Mesenchymal stem cell (in vitro differentiated cells and primary cell): Measurements from ENCODE around the gene CFTR.
"Not testable (repeated sequence)": the region's sequence is repeated elsewhere in the genome, so short reads cannot be mapped to it uniquely, and the experiment has no call there.

Experiments used
- DNase-seq: peaks from one replicate; pipeline ENCODE4 v3.0.0-alpha.2; 2013
- H2AFZ ChIP-seq: one replicate; pipeline ENCODE4 v1.6.1; 2013; ENCODE audit warnings: low read depth, mild to moderate bottlenecking, control low read depth, inconsistent platforms, low read length, moderate library complexity
- H2AK5ac ChIP-seq: 2 replicates; pipeline ENCODE4 v1.6.1; 2013; ENCODE audit warnings: low read length, moderate library complexity, mild to moderate bottlenecking, inconsistent platforms; ENCODE audit not compliant: severe bottlenecking
- H2BK120ac ChIP-seq: one replicate; pipeline ENCODE4 v1.6.1; 2013; ENCODE audit warnings: low read depth, mild to moderate bottlenecking, inconsistent platforms, low read length, moderate library complexity
- H2BK12ac ChIP-seq, 2 experiments: one replicate each; pipeline ENCODE4 v1.6.1; 2013; ENCODE audit warnings: inconsistent platforms in 2 of 2, low read length in 2 of 2, mild to moderate bottlenecking in 2 of 2, moderate library complexity in 2 of 2, control low read depth in 1 of 2
- H2BK15ac ChIP-seq: one replicate; pipeline ENCODE4 v1.6.1; 2013; ENCODE audit warnings: mild to moderate bottlenecking, low read depth, inconsistent platforms; ENCODE audit not compliant: poor library complexity, severe bottlenecking
- H2BK5ac ChIP-seq: 2 replicates; pipeline ENCODE4 v1.6.1; 2013; ENCODE audit warnings: low read depth, mild to moderate bottlenecking, low read length, control low read depth, inconsistent platforms; ENCODE audit not compliant: poor library complexity, severe bottlenecking
- H3K14ac ChIP-seq, 2 experiments: one replicate each; pipeline ENCODE4 v1.6.1; 2013; ENCODE audit warnings: inconsistent platforms in 2 of 2, low read length in 2 of 2, control low read depth in 1 of 2, mild to moderate bottlenecking in 1 of 2, moderate library complexity in 1 of 2
- H3K18ac ChIP-seq, 2 experiments: one replicate each; pipeline ENCODE4 v1.6.1; 2013; ENCODE audit warnings: inconsistent platforms in 2 of 2, low read length in 2 of 2, control low read depth in 1 of 2, low read depth in 1 of 2, mild to moderate bottlenecking in 1 of 2
- H3K23ac ChIP-seq, 2 experiments: one replicate each; pipeline ENCODE4 v1.6.1; 2013; ENCODE audit warnings: inconsistent platforms in 2 of 2, low read length in 2 of 2, mild to moderate bottlenecking in 2 of 2, moderate library complexity in 2 of 2, control low read depth in 1 of 2
- H3K27ac ChIP-seq: 2 replicates; pipeline ENCODE4 v1.5.1; 2013; ENCODE audit warnings: mild to moderate bottlenecking, moderate library complexity, low read length, control low read depth, inconsistent platforms; ENCODE audit not compliant: poor library complexity, severe bottlenecking
- H3K27me3 ChIP-seq, 2 experiments: 2 replicates each; pipeline versions ENCODE4 v1.6.1 to v1.7.0; 2013; ENCODE audit warnings: low read length in 2 of 2, mild to moderate bottlenecking in 2 of 2, moderate library complexity in 2 of 2, control low read depth in 1 of 2, inconsistent platforms in 1 of 2; ENCODE audit not compliant: control insufficient read depth in 1 of 2, insufficient read depth in 1 of 2
- H3K36me3 ChIP-seq, 2 experiments: 2 replicates each; pipeline versions ENCODE4 v1.6.1 to v1.7.0; 2013; ENCODE audit warnings: low read length in 2 of 2, control low read depth in 1 of 2, inconsistent platforms in 1 of 2, low read depth in 1 of 2, mild to moderate bottlenecking in 1 of 2; ENCODE audit not compliant: insufficient read depth in 2 of 2, control insufficient read depth in 1 of 2
- H3K4ac ChIP-seq, 2 experiments: one replicate each; pipeline ENCODE4 v1.6.1; 2013; ENCODE audit warnings: inconsistent platforms in 2 of 2, low read length in 2 of 2, mild to moderate bottlenecking in 2 of 2, moderate library complexity in 2 of 2, control low read depth in 1 of 2, low read depth in 1 of 2
- H3K4me1 ChIP-seq: 2 replicates; pipeline ENCODE4 v1.6.1; 2013; ENCODE audit warnings: low read depth, low read length, control low read depth; ENCODE audit not compliant: control insufficient read depth, insufficient read depth
- H3K4me2 ChIP-seq: 2 replicates; pipeline ENCODE4 v1.6.1; 2013; ENCODE audit warnings: low read length, mild to moderate bottlenecking, inconsistent platforms; ENCODE audit not compliant: poor library complexity, severe bottlenecking
- H3K4me3 ChIP-seq, 2 experiments: 2 replicates each; pipeline versions ENCODE4 v1.5.1 to v1.7.0; 2013; ENCODE audit warnings: low read length in 2 of 2, mild to moderate bottlenecking in 2 of 2, control low read depth in 1 of 2, low read depth in 1 of 2; ENCODE audit not compliant: insufficient read depth in 1 of 2
- H3K79me1 ChIP-seq: replicated peaks from 2 replicates; pipeline ENCODE4 v1.6.1; 2013; ENCODE audit warnings: mild to moderate bottlenecking, control low read depth, low read length, inconsistent platforms; ENCODE audit not compliant: poor library complexity, severe bottlenecking
- H3K9ac ChIP-seq: 2 replicates; pipeline ENCODE4 v1.7.0; 2013; ENCODE audit warnings: mild to moderate bottlenecking, low read length, moderate library complexity
- H3K9me3 ChIP-seq: 2 replicates; pipeline ENCODE4 v1.7.0; 2013; ENCODE audit warnings: mild to moderate bottlenecking, low read length; ENCODE audit not compliant: control insufficient read depth
- H4K8ac ChIP-seq: one replicate; pipeline ENCODE4 v1.6.1; 2013; ENCODE audit warnings: inconsistent platforms, mild to moderate bottlenecking, low read length, moderate library complexity
- H4K91ac ChIP-seq: one replicate; pipeline ENCODE4 v1.6.1; 2013; ENCODE audit warnings: mild to moderate bottlenecking, low read length, inconsistent platforms
- WGBS: methylation state at CpG from one replicate; pipeline ENCODE4 v1.1.7; 2013; ENCODE audit warnings: mixed read lengths; 5-methylcytosine and 5-hydroxymethylcytosine counted together

CFTR gene

DNA sequence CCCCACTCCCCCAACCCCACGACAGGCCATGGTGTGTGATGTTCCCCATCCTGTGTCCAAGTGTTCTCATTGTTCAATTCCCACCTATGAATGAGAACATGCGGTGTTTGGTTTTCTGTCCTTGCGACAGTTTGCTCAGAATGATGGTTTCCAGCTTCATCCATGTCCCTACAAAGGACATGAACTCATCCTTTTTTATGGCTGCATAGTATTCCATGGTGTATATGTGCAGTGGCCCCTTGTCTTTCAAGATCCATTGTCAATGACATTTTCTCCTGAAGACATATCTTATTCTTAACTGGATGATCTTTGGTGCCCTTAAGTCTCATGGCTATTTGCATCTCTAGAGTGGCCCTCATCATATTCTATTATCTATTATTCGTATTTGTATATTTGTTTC, 19.0 kb upstream of the CFTR start:
- H4K8ac ChIP-seq, H3K27me3 ChIP-seq, H3K9ac ChIP-seq, H2AK5ac ChIP-seq, H3K4me3 ChIP-seq, H3K23ac ChIP-seq, H3K14ac ChIP-seq, H3K4me2 ChIP-seq, H3K27ac ChIP-seq, H3K4me1 ChIP-seq, DNase-seq, H2BK120ac ChIP-seq, H3K9me3 ChIP-seq, H3K4ac ChIP-seq, H4K91ac ChIP-seq, H2BK15ac ChIP-seq, H2BK12ac ChIP-seq, H3K36me3 ChIP-seq, H3K79me1 ChIP-seq, H3K18ac ChIP-seq, H2BK5ac ChIP-seq, H2AFZ ChIP-seq: not testable (repeated sequence)
- 90% methylated on average over 1 of the region's 4 CpGs for WGBS

DNA sequence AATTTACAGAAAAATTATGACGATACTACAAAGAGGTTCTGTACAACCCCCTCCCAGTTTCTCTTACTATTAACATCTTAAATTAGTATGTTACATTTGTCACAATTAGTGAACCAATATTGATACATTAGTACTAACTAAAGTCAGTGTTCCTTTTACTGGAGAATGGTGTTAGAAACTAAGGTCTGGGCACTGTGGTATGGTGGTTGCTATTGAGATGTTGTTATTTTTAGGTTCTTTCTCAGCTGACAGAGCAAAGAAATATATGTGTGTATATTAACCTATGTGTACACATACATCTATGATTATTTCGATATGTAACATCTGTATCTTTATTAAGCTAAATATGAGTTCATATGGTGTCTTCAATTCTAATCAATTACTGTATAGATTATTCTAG, 11.7 kb upstream of the CFTR start:
- Histone ChIP-seq H4K91ac (no peak overlapping the region), H3K36me3 (no peaks in the 10 kb centered on the region), H3K4ac (no peak overlapping the region), H3K14ac (no peak overlapping the region), H2BK15ac (no peak overlapping the region), H2BK5ac (no peak overlapping the region), H4K8ac (no peak overlapping the region), H3K23ac (no peak overlapping the region), H2BK120ac (no peak overlapping the region), H3K9ac (no peak overlapping the region), H3K4me2 (no peak overlapping the region), H3K27me3 (no peaks in the 10 kb centered on the region), H3K4me1 (no peaks in the 10 kb centered on the region), H2AK5ac (no peak overlapping the region), H3K27ac (no peak overlapping the region), H2BK12ac (no peak overlapping the region), H3K9me3 (no peaks in the 10 kb centered on the region), H3K4me3 (no peak overlapping the region), H2AFZ (no peak overlapping the region), H3K79me1 (no peaks in the 10 kb centered on the region), H3K18ac (no peak overlapping the region)
- no peak for DNase-seq
- WGBS: no CpG with 5 or more reads among the region's 2 CpGs

DNA sequence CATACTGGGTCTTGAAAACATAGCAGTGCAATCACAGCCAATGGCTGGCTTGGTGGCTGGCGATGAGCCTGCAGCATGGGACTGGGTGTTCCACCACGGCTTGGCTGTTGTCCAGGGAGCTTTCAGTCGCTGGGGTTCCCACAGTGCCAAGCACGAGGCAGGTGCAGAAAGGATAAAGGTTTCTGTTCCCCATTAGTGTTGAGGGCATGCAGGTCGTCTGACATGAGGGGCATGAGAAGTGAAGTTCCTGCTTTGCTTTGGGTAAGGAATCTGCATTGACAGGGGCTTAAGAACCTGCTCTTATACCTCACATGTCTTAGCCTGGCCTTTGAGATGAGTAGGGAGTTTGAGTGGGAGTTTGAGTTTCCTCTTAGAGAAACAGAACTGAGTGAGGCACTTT, 9.0 kb upstream of the CFTR start:
- no peaks in the 10 kb centered on the region for H3K4me1 ChIP-seq
- H2BK120ac ChIP-seq: no peak overlapping the region
- H2BK15ac ChIP-seq: no peak overlapping the region
- DNase-seq: no peak
- no peak overlapping the region for H4K91ac ChIP-seq
- H3K23ac ChIP-seq: no peak overlapping the region
- H3K4me2 ChIP-seq: no peak overlapping the region
- H3K4ac ChIP-seq: no peak overlapping the region
- peak overlapping the region in 1 of 2 experiments; percentile 63 for H2BK12ac ChIP-seq
- no peaks in the 10 kb centered on the region for H3K27me3 ChIP-seq
- no peak overlapping the region for H3K14ac ChIP-seq
- H3K9ac ChIP-seq: no peak overlapping the region
- no peaks in the 10 kb centered on the region for H3K9me3 ChIP-seq
- peak overlapping the region; percentile 2 for H2AFZ ChIP-seq
- peak overlapping the region in 1 of 2 experiments; percentile 48 for H3K18ac ChIP-seq
- H3K27ac ChIP-seq: no peak overlapping the region
- no peak overlapping the region for H2BK5ac ChIP-seq
- no peak overlapping the region for H2AK5ac ChIP-seq
- H3K4me3 ChIP-seq: no peak overlapping the region
- H4K8ac ChIP-seq: no peak overlapping the region
- 87% methylated on average over 5 of the region's 5 CpGs for WGBS
- H3K79me1 ChIP-seq: no peaks in the 10 kb centered on the region
- no peaks in the 10 kb centered on the region for H3K36me3 ChIP-seq

DNA sequence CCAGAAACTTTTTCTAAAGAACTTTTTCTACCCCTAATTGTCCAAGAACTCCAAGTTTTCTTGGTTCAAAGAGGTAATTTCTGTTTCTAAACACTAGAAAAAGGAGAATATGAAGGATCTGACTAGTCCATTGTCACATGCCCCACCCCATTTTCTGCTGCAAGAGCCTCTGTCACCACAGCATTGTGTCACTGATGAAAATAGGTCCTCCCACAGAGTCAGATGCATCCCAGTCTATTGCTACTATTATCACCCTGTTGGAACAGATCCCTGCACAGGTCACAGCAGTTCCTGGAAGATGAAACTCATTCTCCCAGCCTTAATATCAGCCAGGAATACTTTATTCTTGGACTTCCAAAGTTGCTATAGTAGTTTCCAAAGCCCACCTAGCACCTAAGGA, 7.5 kb upstream of the CFTR start:
- H3K4me3 ChIP-seq: no peak overlapping the region
- no peak overlapping the region for H3K23ac ChIP-seq
- no peak overlapping the region for H4K91ac ChIP-seq
- no peak overlapping the region for H3K9ac ChIP-seq
- H2BK5ac ChIP-seq: no peak overlapping the region
- no peak overlapping the region for H2AK5ac ChIP-seq
- H3K36me3 ChIP-seq: no peaks in the 10 kb centered on the region
- no peak overlapping the region for H3K14ac ChIP-seq
- no peaks in the 10 kb centered on the region for H3K27me3 ChIP-seq
- DNase-seq: no peak
- H3K27ac ChIP-seq: no peak overlapping the region
- no peak overlapping the region for H3K4me2 ChIP-seq
- no peak overlapping the region for H3K18ac ChIP-seq
- H2BK120ac ChIP-seq: no peak overlapping the region
- H3K79me1 ChIP-seq: no peaks in the 10 kb centered on the region
- no peak overlapping the region for H4K8ac ChIP-seq
- H2AFZ ChIP-seq: no peak overlapping the region
- H3K4ac ChIP-seq: no peak overlapping the region
- no peaks in the 10 kb centered on the region for H3K9me3 ChIP-seq
- H3K4me1 ChIP-seq: no peaks in the 10 kb centered on the region
- H2BK15ac ChIP-seq: no peak overlapping the region
- no peak overlapping the region for H2BK12ac ChIP-seq
